Measurements from ENCODE around the gene ZBTB20. TPM values are rescaled to one million over a fixed set of nuclear protein-coding genes. Genes with fewer than 3 reads are reported as not detected.

Gene ZBTB20
- polyA plus RNA-seq, 1 donor = 1.1 TPM

GRCh38 chr3:114427285-114428043 lies 719.6 kb downstream of the ZBTB20 start:
- Histone ChIP-seq H3K27ac (ENCODE audit: low read length) (no peak overlapping the region), H3K4me1 (ENCODE audit: control insufficient read depth, insufficient read depth, low read length) (no peaks in the 10 kb centered on the region), H3K27me3 (ENCODE audit: control insufficient read depth, insufficient read depth, low read length) (no peaks in the 10 kb centered on the region), H3K4me3 (ENCODE audit: low read length) (no peak overlapping the region), H3K36me3 (ENCODE audit: control insufficient read depth, insufficient read depth, low read length) (no peaks in the 10 kb centered on the region), H3K9me3 (ENCODE audit: control insufficient read depth, low read depth, low read length) (no peaks in the 10 kb centered on the region)
- DNase-seq = no peak
- WGBS (ENCODE audit: insufficient coverage, low lambda C conversion rate) = no CpG with 5 or more reads among the region's 8 CpGs

GRCh38 chr3:114424337-114424736 lies 722.8 kb downstream of the ZBTB20 start:
- no peak overlapping the region for H3K4me3 ChIP-seq (ENCODE audit: low read length)
- no peak for DNase-seq
- H3K27me3 ChIP-seq (ENCODE audit: control insufficient read depth, insufficient read depth, low read length) = no peaks in the 10 kb centered on the region
- H3K4me1 ChIP-seq (ENCODE audit: control insufficient read depth, insufficient read depth, low read length) = no peaks in the 10 kb centered on the region
- H3K36me3 ChIP-seq (ENCODE audit: control insufficient read depth, insufficient read depth, low read length) = no peaks in the 10 kb centered on the region
- no peak overlapping the region for H3K27ac ChIP-seq (ENCODE audit: low read length)
- 72% methylated on average over 4 of the region's 8 CpGs for WGBS (ENCODE audit: insufficient coverage, low lambda C conversion rate)
- H3K9me3 ChIP-seq (ENCODE audit: control insufficient read depth, low read depth, low read length) = no peaks in the 10 kb centered on the region

DNA sequence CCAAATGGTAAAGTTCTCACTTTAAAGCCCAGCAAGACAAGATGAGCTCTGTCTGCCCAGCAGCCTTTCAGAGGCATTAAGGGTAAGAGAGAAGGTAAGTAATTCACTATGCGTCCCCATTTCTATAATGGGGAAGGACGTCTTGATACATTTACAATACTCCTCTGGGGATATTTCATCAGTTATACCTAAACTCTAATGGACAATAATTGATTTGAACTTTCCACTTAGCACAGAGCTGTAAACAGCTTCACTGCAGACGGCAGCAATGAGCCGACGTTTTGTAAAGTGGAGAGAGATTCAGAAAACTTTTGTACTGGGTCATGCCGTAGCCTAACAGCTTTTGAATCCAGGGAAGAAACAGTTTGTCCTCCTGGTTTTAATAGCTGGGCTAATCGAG lies 725.9 kb downstream of the ZBTB20 start:
- H3K36me3 ChIP-seq (ENCODE audit: control insufficient read depth, insufficient read depth, low read length) = no peaks in the 10 kb centered on the region
- no peak for DNase-seq
- no peaks in the 10 kb centered on the region for H3K9me3 ChIP-seq (ENCODE audit: control insufficient read depth, low read depth, low read length)
- H3K4me1 ChIP-seq (ENCODE audit: control insufficient read depth, insufficient read depth, low read length) = no peaks in the 10 kb centered on the region
- 30% methylated on average over 4 of the region's 7 CpGs for WGBS (ENCODE audit: insufficient coverage, low lambda C conversion rate)
- H3K27me3 ChIP-seq (ENCODE audit: control insufficient read depth, insufficient read depth, low read length) = no peaks in the 10 kb centered on the region
- H3K27ac ChIP-seq (ENCODE audit: low read length) = no peak overlapping the region
- H3K4me3 ChIP-seq (ENCODE audit: low read length) = no peak overlapping the region

GRCh38 chr3:114420072-114420471 lies 727.0 kb downstream of the ZBTB20 start:
- DNase-seq = no peak
- H3K36me3 ChIP-seq (ENCODE audit: control insufficient read depth, insufficient read depth, low read length) = no peaks in the 10 kb centered on the region
- no peak overlapping the region for H3K4me3 ChIP-seq (ENCODE audit: low read length)
- no peak overlapping the region for H3K27ac ChIP-seq (ENCODE audit: low read length)
- H3K27me3 ChIP-seq (ENCODE audit: control insufficient read depth, insufficient read depth, low read length) = no peaks in the 10 kb centered on the region
- H3K9me3 ChIP-seq (ENCODE audit: control insufficient read depth, low read depth, low read length) = no peaks in the 10 kb centered on the region
- no peaks in the 10 kb centered on the region for H3K4me1 ChIP-seq (ENCODE audit: control insufficient read depth, insufficient read depth, low read length)
- WGBS (ENCODE audit: insufficient coverage, low lambda C conversion rate) = 63% methylated on average over 2 of the region's 3 CpGs

DNA sequence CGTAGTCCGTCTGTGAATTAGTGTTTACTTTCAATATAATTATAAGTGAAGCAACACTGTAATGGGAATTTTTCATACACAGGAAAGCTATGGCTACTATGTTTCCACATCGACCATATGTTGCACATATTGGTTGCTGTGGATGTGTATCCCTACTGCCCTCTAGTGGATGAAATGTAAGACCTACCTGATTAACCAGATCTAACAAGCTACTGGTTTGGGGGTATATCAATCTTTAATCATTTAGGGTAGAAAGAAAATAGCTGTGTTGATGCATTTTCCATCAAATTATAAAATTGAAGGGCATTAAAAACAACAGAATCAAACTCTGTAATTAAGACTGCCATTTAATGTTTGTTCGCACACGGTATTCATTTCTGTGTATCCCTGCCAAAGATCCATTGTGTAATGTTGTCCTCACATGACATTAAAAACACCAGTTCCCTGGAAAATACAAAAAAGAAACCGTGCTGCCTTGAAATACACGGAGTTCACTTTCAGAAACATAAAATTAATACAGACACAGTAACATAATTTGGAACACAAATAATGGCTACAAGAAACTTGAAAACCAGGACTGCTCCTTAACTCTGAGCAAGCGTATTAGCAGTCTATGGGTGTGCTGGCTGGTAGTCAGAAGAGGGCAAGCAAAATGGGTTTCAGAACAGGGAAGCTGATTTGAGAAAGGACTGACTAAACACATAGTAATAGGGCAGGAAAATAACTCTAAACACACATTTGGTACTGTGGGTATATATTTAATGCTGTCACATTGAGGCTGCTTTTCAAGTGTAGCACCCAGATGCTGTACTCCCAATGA lies 728.2 kb downstream of the ZBTB20 start:
- H3K27ac ChIP-seq (ENCODE audit: low read length) = no peak overlapping the region
- 64% methylated on average over 3 of the region's 8 CpGs for WGBS (ENCODE audit: insufficient coverage, low lambda C conversion rate)
- DNase-seq = peak; percentile 49 to 62

DNA sequence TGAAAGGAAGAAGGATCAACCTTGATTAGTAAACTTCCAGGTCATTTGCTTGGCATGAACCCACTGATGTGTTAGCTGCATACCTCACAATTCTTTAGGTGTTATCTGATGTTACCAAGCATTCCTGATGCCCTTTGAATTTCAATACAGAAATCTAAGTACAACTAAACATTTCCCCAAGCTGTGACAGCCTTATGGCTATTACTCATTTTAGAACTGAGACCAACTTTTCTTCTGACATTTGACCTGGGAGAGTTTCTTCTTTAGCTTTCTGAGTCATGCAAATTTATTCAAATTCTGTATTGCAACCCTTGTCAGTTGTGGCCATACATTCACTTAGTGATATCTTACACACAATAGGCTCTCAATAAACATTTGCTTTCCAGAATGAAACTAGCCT lies 729.0 kb downstream of the ZBTB20 start:
- Histone ChIP-seq H3K4me3 (ENCODE audit: low read length) (no peak overlapping the region), H3K4me1 (ENCODE audit: control insufficient read depth, insufficient read depth, low read length) (no peaks in the 10 kb centered on the region), H3K27me3 (ENCODE audit: control insufficient read depth, insufficient read depth, low read length) (no peaks in the 10 kb centered on the region), H3K27ac (ENCODE audit: low read length) (no peak overlapping the region), H3K36me3 (ENCODE audit: control insufficient read depth, insufficient read depth, low read length) (no peaks in the 10 kb centered on the region), H3K9me3 (ENCODE audit: control insufficient read depth, low read depth, low read length) (no peaks in the 10 kb centered on the region)
- no peak for DNase-seq

More for the DNA sequence above, 728.2 kb downstream of the ZBTB20 start:
- H3K4me3 ChIP-seq (ENCODE audit: low read length) = no peak overlapping the region
- H3K4me1 ChIP-seq (ENCODE audit: control insufficient read depth, insufficient read depth, low read length) = no peaks in the 10 kb centered on the region
- H3K27me3 ChIP-seq (ENCODE audit: control insufficient read depth, insufficient read depth, low read length) = no peaks in the 10 kb centered on the region
- H3K9me3 ChIP-seq (ENCODE audit: control insufficient read depth, low read depth, low read length) = no peaks in the 10 kb centered on the region
- no peaks in the 10 kb centered on the region for H3K36me3 ChIP-seq (ENCODE audit: control insufficient read depth, insufficient read depth, low read length)

DNA sequence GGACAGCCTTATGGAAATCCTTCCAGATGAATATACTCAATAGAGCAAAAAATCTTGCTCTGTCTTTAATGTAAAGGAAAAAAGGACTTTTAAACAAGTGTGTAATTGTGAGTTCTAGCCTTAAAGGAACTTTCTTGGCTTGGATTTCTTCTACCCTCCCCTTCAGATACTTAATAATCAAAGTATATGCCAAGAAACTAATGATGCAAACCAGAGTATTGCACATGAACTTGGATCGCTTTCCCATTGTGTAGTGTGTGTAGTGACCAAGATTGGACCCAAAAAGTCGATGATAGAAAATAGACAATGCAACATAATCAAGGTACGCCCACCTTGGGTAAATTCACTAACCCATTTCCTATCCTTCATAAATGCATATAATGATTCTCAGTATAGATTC lies 729.4 kb downstream of the ZBTB20 start:
- H3K27ac ChIP-seq (ENCODE audit: low read length) = no peak overlapping the region

DNA sequence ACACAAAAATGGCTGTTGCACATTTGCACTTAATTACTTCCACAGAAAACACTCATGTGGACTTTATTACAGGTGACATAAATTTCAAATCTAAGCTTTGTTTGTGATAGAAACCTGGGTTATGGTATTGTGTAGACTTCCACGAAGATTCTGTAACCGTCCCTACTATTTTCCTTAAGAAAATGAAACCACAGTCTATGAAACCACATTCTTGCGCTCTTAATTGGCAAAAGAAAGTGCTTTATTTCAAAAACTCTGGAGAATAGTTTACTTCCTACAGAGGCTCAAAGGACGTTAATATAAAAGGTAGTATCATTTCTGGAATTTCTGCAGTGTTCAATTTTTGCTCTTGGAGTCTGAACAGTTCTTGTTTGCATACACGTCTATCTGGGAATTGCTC lies 729.8 kb downstream of the ZBTB20 start:
- Histone ChIP-seq H3K27ac (ENCODE audit: low read length) (no peak overlapping the region), H3K27me3 (ENCODE audit: control insufficient read depth, insufficient read depth, low read length) (no peaks in the 10 kb centered on the region)

More for the DNA sequence above, 729.4 kb downstream of the ZBTB20 start:
- H3K36me3 ChIP-seq (ENCODE audit: control insufficient read depth, insufficient read depth, low read length) = no peaks in the 10 kb centered on the region
- no peaks in the 10 kb centered on the region for H3K9me3 ChIP-seq (ENCODE audit: control insufficient read depth, low read depth, low read length)
- no peak for DNase-seq
- 100% methylated on average over 1 of the region's 3 CpGs for WGBS (ENCODE audit: insufficient coverage, low lambda C conversion rate)
- no peaks in the 10 kb centered on the region for H3K27me3 ChIP-seq (ENCODE audit: control insufficient read depth, insufficient read depth, low read length)
- no peaks in the 10 kb centered on the region for H3K4me1 ChIP-seq (ENCODE audit: control insufficient read depth, insufficient read depth, low read length)
- no peak overlapping the region for H3K4me3 ChIP-seq (ENCODE audit: low read length)

GRCh38 chr3:114411811-114412803 lies 735.0 kb downstream of the ZBTB20 start:
- no peak for DNase-seq
- no peak overlapping the region for H3K27ac ChIP-seq (ENCODE audit: low read length)
- WGBS (ENCODE audit: insufficient coverage, low lambda C conversion rate) = 94% methylated on average over 3 of the region's 9 CpGs

More for the DNA sequence above, 729.8 kb downstream of the ZBTB20 start:
- Histone ChIP-seq H3K4me3 (ENCODE audit: low read length) (no peak overlapping the region), H3K36me3 (ENCODE audit: control insufficient read depth, insufficient read depth, low read length) (no peaks in the 10 kb centered on the region), H3K9me3 (ENCODE audit: control insufficient read depth, low read depth, low read length) (no peaks in the 10 kb centered on the region), H3K4me1 (ENCODE audit: control insufficient read depth, insufficient read depth, low read length) (no peaks in the 10 kb centered on the region)
- no CpG with 5 or more reads among the region's 5 CpGs for WGBS (ENCODE audit: insufficient coverage, low lambda C conversion rate)
- no peak for DNase-seq

DNA sequence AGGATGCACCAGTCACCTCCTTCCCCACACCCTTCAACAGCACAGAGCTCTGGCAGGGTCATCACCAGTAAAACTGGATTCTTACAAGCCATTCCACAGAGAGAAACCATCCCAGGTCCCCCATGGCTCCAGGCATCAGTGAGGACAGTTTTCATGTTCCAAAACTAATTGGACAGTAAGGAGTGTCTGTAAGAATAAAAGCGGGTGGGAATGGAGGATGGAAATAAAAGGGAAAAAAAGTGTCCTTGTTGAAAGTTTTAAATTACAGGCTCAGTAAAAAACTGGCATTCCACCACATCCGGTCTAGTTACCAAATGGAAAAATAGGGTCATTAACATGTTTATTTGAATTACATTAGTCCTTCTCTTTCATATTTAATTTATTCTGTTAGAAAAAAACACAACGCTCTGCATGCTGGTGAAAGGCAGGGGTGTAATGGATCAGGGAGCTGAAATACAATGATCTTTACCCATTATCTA lies 735.9 kb downstream of the ZBTB20 start:
- Histone ChIP-seq H3K36me3 (ENCODE audit: control insufficient read depth, insufficient read depth, low read length) (no peaks in the 10 kb centered on the region), H3K4me3 (ENCODE audit: low read length) (no peak overlapping the region), H3K9me3 (ENCODE audit: control insufficient read depth, low read depth, low read length) (no peaks in the 10 kb centered on the region), H3K4me1 (ENCODE audit: control insufficient read depth, insufficient read depth, low read length) (no peaks in the 10 kb centered on the region), H3K27ac (ENCODE audit: low read length) (no peak overlapping the region), H3K27me3 (ENCODE audit: control insufficient read depth, insufficient read depth, low read length) (no peaks in the 10 kb centered on the region)
- DNase-seq = no peak
- 90% methylated on average over 2 of the region's 3 CpGs for WGBS (ENCODE audit: insufficient coverage, low lambda C conversion rate)

More at GRCh38 chr3:114411811-114412803, 735.0 kb downstream of the ZBTB20 start:
- Histone ChIP-seq H3K9me3 (ENCODE audit: control insufficient read depth, low read depth, low read length) (no peaks in the 10 kb centered on the region), H3K27me3 (ENCODE audit: control insufficient read depth, insufficient read depth, low read length) (no peaks in the 10 kb centered on the region), H3K4me1 (ENCODE audit: control insufficient read depth, insufficient read depth, low read length) (no peaks in the 10 kb centered on the region), H3K36me3 (ENCODE audit: control insufficient read depth, insufficient read depth, low read length) (no peaks in the 10 kb centered on the region), H3K4me3 (ENCODE audit: low read length) (no peak overlapping the region)
